IPS-15b (cell line): ENCODE results near the gene SSR1.
"Not testable (repeated sequence)": the region's sequence is repeated elsewhere in the genome, so short reads cannot be mapped to it uniquely, and the experiment has no call there.

Source experiments
- H3K27me3 ChIP-seq: one replicate; pipeline ENCODE4 v1.6.1; 2013; ENCODE audit warnings: low read length; ENCODE audit not compliant: control insufficient read depth, insufficient read depth
- H3K36me3 ChIP-seq: one replicate; pipeline ENCODE4 v1.6.1; 2013; ENCODE audit warnings: low read length; ENCODE audit not compliant: control insufficient read depth, insufficient read depth
- H3K4me1 ChIP-seq: one replicate; pipeline ENCODE4 v1.6.1; 2013; ENCODE audit warnings: mild to moderate bottlenecking, low read length; ENCODE audit not compliant: control insufficient read depth, insufficient read depth
- H3K4me3 ChIP-seq: one replicate; pipeline ENCODE4 v1.5.1; 2013; ENCODE audit warnings: low read depth, low read length
- H3K9ac ChIP-seq: one replicate; pipeline ENCODE4 v1.6.1; 2013; ENCODE audit warnings: low read depth, mild to moderate bottlenecking, low read length
- H3K9me3 ChIP-seq: one replicate; pipeline ENCODE4 v1.6.1; 2013; ENCODE audit warnings: mild to moderate bottlenecking, low read length; ENCODE audit not compliant: control insufficient read depth, insufficient read depth

SSR1 gene

DNA sequence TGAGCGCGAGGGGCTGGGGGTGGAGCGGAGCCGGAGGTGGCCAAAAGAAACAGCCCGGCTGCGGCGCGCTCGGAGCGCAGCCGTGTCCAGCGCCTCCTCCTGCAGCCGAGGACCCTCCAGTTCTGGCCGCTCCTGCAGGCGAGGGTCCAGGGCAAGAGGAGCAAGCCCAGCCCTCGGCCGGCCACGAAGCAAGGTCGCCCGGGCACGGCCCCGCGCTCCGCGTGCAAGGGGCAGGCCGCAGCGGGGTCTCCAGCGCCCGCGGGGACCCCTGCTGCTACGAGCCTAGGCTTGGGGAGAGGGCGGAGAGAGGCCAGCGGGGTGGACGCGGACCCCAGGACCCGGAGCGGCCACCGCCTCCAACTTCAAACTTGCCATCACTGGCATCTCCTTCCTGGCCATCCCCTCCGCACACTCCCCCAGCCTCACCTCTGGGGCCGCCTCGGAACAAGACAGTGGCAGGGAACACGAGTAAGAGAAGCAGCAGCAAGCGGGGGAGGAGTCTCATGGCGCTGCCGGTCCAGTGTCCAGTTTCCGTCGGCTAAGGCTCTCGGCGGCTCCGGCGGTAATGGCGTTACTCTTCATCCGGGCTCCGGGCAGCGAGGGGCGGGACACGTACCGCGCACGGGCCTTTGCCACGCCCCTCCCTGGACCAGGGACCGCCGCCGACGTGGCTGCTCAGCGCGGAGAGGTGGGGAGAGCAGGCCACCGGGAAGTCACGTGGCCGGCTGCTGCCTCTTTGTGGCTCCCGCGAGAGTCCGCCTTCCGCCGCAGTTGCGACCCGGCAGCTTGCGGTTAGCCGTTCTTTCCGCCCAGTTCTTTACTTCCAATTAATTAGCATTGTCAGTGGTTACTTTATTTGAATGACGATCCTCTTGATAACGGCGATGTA is at the start of gene SSR1:
SSR1 (minus strand) TSS at position 584 of the 889 bp plus-strand sequence; CDS start at position 505, 79 bp downstream.
- Histone ChIP-seq H3K27me3 (no peaks in the 10 kb centered on the region), H3K9me3 (no peaks in the 10 kb centered on the region), H3K36me3 (peaks cover 12% of the 10 kb centered on the region), H3K9ac (peak within 1 kb of the TSS; percentile 88), H3K4me1 (no peaks in the 10 kb centered on the region), H3K4me3 (peak within 1 kb of the TSS; percentile 84)

DNA sequence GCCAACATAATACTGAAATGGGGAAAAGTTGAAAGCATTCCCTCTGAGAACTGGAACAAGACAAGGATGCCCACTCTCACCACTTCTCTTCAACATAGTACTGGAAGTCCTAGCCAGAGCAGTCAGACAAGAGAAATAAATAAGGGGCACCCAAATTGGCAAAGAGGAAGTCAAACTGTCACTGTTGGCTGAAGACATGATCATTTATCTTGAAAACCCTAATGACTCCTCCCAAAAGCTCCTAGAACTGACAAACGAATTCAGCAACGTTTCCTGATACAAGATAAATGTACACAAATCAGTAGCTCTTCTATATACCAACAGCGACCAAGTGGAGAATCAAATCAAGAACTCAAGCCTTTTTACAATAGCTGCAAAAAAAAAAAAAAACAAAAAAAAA is 38.9 kb upstream of the SSR1 start:
- H3K27me3 ChIP-seq, H3K4me3 ChIP-seq, H3K9me3 ChIP-seq, H3K36me3 ChIP-seq, H3K9ac ChIP-seq: not testable (repeated sequence)
- H3K4me1 ChIP-seq, result peaks cover 10% of the 10 kb centered on the region

- not testable (repeated sequence) for H3K27me3 ChIP-seq, H3K9me3 ChIP-seq, H3K36me3 ChIP-seq, H3K4me3 ChIP-seq, H3K9ac ChIP-seq
- peaks cover 10% of the 10 kb centered on the region for H3K4me1 ChIP-seq
Observed at GRCh38 chr6:7350591-7350990, 37.6 kb upstream of the SSR1 start.

DNA sequence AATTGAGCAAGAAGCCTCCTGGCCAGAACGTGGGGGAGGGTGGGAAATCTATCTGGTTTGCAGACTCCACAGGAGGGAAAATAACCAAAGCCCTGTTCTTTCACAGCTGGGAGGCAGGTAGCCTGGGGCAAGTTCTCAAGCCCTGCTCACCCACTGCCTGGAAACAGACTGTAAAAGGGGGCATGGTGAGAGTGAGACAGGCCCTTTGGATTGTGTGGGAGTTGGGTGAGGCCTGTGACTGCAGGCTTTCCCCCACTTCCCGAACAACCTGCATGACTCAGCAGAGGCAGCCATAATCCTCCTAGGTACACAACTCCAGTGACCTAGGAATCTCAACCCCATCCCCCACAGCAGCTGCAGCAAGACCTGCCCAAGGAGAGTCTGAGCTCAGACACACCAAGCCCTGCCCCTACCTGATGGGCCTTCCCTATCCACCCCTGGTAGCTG is 34.6 kb upstream of the SSR1 start:
- Histone ChIP-seq H3K9ac (peak overlapping the region; percentile 70), H3K4me1 (peaks cover 10% of the 10 kb centered on the region), H3K4me3 (peak overlapping the region; percentile 22)
- not testable (repeated sequence) for H3K27me3 ChIP-seq, H3K36me3 ChIP-seq, H3K9me3 ChIP-seq

- H3K9me3 ChIP-seq, H3K4me3 ChIP-seq, H3K36me3 ChIP-seq, H3K27me3 ChIP-seq, H3K9ac ChIP-seq: not testable (repeated sequence)
- peaks cover 10% of the 10 kb centered on the region for H3K4me1 ChIP-seq
Observed at GRCh38 chr6:7344773-7345450, 31.9 kb upstream of the SSR1 start.

- no peaks in the 10 kb centered on the region for H3K36me3 ChIP-seq
- no peaks in the 10 kb centered on the region for H3K9me3 ChIP-seq
- H3K9ac ChIP-seq, result no peak overlapping the region
- H3K4me1 ChIP-seq, result peaks cover 9% of the 10 kb centered on the region
- no peak overlapping the region for H3K4me3 ChIP-seq
- no peaks in the 10 kb centered on the region for H3K27me3 ChIP-seq
Observed at GRCh38 chr6:7343546-7344475, 30.8 kb upstream of the SSR1 start.

DNA sequence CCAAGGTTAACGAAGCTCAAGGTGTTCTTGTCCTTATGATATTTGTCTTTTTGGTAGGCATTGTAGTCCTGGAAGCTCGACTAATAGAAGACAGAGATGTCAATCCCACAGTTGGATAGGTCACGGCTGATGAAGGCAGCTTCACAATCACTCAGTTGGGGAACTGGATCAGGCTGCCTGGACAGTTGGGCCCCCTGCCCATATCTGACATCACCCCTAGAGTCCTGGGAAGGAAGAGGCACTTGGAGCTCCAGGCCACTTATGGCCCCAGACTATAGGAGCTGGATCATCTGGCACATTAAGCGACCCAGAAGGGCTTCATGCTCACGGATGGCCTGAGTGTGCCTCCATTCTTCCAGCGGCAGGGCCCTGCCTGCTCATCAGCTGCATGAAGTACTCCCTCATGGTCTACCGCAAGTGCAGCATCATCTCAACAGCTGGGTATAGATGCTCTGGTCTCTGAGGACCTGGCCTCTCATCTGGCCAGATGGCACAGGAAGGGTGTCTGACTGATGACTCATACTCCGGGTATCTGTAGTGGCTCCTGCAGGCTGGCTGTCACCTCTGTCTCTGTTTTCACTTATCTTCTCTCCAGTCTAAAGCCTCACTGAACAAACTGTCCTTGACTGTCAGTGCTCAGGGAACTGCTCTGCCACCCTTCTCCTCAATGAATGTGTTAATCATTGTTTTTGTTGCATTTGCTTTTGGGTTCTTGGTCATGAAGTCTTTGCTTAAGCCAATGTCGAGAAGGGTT is 29.2 kb upstream of the SSR1 start:
- no peaks in the 10 kb centered on the region for H3K9me3 ChIP-seq
- H3K4me3 ChIP-seq, result no peak overlapping the region
- no peaks in the 10 kb centered on the region for H3K36me3 ChIP-seq
- no peak overlapping the region for H3K9ac ChIP-seq
- no peaks in the 10 kb centered on the region for H3K27me3 ChIP-seq
- H3K4me1 ChIP-seq, result no peaks in the 10 kb centered on the region

DNA sequence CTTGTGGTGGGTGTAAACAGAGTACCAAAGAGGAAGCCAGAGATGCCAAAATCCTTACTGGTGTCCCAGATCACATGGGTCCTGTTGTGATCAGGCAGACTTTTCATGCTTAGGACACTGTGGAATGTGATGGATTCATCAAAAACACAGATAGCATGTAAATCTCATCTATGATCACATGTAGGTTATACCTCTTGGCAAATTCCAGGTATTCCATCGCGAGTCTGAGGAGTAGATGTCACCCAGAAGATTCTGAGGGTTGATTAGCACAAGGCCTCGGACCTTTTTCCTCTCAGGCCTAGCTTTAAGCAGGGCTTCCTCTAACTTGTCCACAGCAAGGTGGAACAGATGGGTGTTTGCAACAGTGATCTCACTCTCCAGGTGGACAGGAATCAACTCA is 28.3 kb upstream of the SSR1 start:
- Histone ChIP-seq H3K4me3 (no peak overlapping the region), H3K4me1 (no peaks in the 10 kb centered on the region), H3K36me3 (no peaks in the 10 kb centered on the region), H3K9me3 (no peaks in the 10 kb centered on the region), H3K27me3 (no peaks in the 10 kb centered on the region), H3K9ac (no peak overlapping the region)

- not testable (repeated sequence) for H3K4me3 ChIP-seq, H3K27me3 ChIP-seq, H3K4me1 ChIP-seq, H3K9ac ChIP-seq, H3K9me3 ChIP-seq, H3K36me3 ChIP-seq
Observed at GRCh38 chr6:7339007-7339732, 26.2 kb upstream of the SSR1 start.

- H3K36me3 ChIP-seq, result no peaks in the 10 kb centered on the region
- no peak overlapping the region for H3K9ac ChIP-seq
- H3K9me3 ChIP-seq, result no peaks in the 10 kb centered on the region
Observed at GRCh38 chr6:7338031-7338430, 25.0 kb upstream of the SSR1 start.

More at GRCh38 chr6:7338031-7338430, 25.0 kb upstream of the SSR1 start:
- Histone ChIP-seq H3K4me3 (no peak overlapping the region), H3K27me3 (no peaks in the 10 kb centered on the region), H3K4me1 (no peaks in the 10 kb centered on the region)
